SU-DHL-6 (cell line): ENCODE data around the gene CES4A.
"Not testable (repeated sequence)": the region's sequence is repeated elsewhere in the genome, so short reads cannot be mapped to it uniquely, and the experiment has no call there.

Experiments
- H2AFZ ChIP-seq: fragments of 200-600 bp; sonication (generic); 2 replicates; pipeline ENCODE4 v1.6.1; 2014; ENCODE audit warnings: low read depth, mild to moderate bottlenecking, moderate library complexity, mixed read lengths, antibody characterized with exemption, low read length; ENCODE audit not compliant: severe bottlenecking
- H3F3A ChIP-seq: fragments of 200-600 bp; shearing (Covaris generic); 2 replicates; pipeline ENCODE4 v1.6.0; 2016; ENCODE audit warnings: antibody characterized with exemption, mild to moderate bottlenecking; ENCODE audit not compliant: insufficient read depth
- H3K27ac ChIP-seq: fragments of 200-600 bp; sonication (generic); 2 replicates; pipeline ENCODE4 v1.5.1; 2016; ENCODE audit warnings: low read depth, mild to moderate bottlenecking, low read length, moderate library complexity, mixed read lengths
- H3K27me3 ChIP-seq: fragments of 200-600 bp; sonication (generic), shearing (Covaris generic); 2 replicates; pipeline ENCODE4 v1.6.0; 2014; ENCODE audit warnings: mild to moderate bottlenecking, low read length
- H3K36me3 ChIP-seq: fragments of 200-600 bp; sonication (generic); 2 replicates; pipeline ENCODE4 v1.6.1; 2014; ENCODE audit warnings: mild to moderate bottlenecking, low read length, mixed read lengths
- H3K4me2 ChIP-seq: fragments of 300-600, 200-600 bp; shearing (Covaris generic), sonication (generic); 2 replicates; pipeline ENCODE4 v1.6.0; 2014; ENCODE audit warnings: low read length, low read depth, mild to moderate bottlenecking; ENCODE audit not compliant: poor library complexity, severe bottlenecking
- H3K4me3 ChIP-seq: fragments of 200-600 bp; sonication (generic); 2 replicates; pipeline ENCODE4 v1.5.1; 2014; ENCODE audit warnings: antibody characterized with exemption, low read length, mild to moderate bottlenecking, mixed read lengths; ENCODE audit not compliant: insufficient read depth, poor library complexity, severe bottlenecking
- H3K79me2 ChIP-seq: fragments of 200-600 bp; sonication (generic); 2 replicates; pipeline ENCODE4 v1.6.1; 2014; ENCODE audit warnings: mild to moderate bottlenecking, low read length, moderate library complexity; ENCODE audit not compliant: insufficient read depth
- H3K9ac ChIP-seq: fragments of 200-600 bp; sonication (generic); 2 replicates; pipeline ENCODE4 v1.7.0; 2014; ENCODE audit warnings: mild to moderate bottlenecking, low read length
- H3K9me2 ChIP-seq: fragments of 200-600 bp; sonication (generic); replicated peaks from 2 replicates; pipeline ENCODE4 v1.6.1; 2014; ENCODE audit warnings: low read length; ENCODE audit not compliant: insufficient read depth
- H3K9me3 ChIP-seq: fragments of 200-600 bp; sonication (generic); 2 replicates; pipeline ENCODE4 v1.6.1; 2014; ENCODE audit warnings: low read length, mixed read lengths; ENCODE audit not compliant: insufficient read depth
- H4K20me1 ChIP-seq: fragments of 200-600 bp; sonication (generic); 2 replicates; pipeline ENCODE4 v1.6.1; 2014; ENCODE audit warnings: low read depth, mild to moderate bottlenecking, antibody characterized with exemption, low read length, moderate library complexity, mixed read lengths
- EZH2phosphoT487 ChIP-seq: fragments of 200-600 bp; sonication (generic), shearing (Covaris generic); conservative IDR thresholded peaks from 2 replicates; pipeline ENCODE4 v1.6.1; 2018; ENCODE audit warnings: mild to moderate bottlenecking, antibody characterized with exemption, low read length, moderate library complexity, mixed read lengths
- TF ChIP-seq, protein P1 (sequence below): fragments of 200-600 bp; sonication (generic); IDR thresholded peaks from one replicate; pipeline ENCODE4 v1.5.1; 2017; ENCODE audit warnings: antibody characterized with exemption, mild to moderate bottlenecking, low read length, moderate library complexity; ENCODE audit not compliant: insufficient read depth, poor library complexity, severe bottlenecking

Gene CES4A

DNA sequence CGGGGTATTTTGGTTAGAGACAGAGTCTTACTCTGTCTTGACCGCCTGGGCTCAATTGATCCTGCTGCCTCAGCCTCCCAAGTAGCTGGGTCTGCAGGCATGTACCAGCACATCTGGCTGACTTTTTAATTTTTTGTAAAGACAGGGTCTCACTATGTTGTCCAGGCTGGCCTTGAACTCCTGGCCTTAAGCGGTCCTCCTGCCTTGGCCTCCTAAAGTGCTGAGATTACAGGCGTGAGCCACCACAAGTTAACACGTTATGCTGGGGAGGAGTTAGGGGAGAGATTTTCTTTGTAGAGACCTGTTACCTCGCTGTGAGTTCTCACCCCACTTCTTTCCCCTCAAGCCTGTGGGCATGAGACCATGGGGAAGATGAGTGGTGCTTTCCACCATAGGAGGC lies 1.8 kb upstream of the CES4A start:
- Histone ChIP-seq H3F3A (no peaks in the 10 kb centered on the region), H3K4me3 (no peak overlapping the region), H3K36me3 (no peaks in the 10 kb centered on the region), H2AFZ (no peak overlapping the region), H3K79me2 (no peaks in the 10 kb centered on the region), H3K9me3 (no peaks in the 10 kb centered on the region), H3K9me2 (no peaks in the 10 kb centered on the region), H3K9ac (no peak overlapping the region), H3K27me3 (no peaks in the 10 kb centered on the region), H3K4me2 (no peak overlapping the region), H4K20me1 (no peaks in the 10 kb centered on the region), H3K27ac (no peak overlapping the region)
- TF ChIP-seq, protein P1, sequence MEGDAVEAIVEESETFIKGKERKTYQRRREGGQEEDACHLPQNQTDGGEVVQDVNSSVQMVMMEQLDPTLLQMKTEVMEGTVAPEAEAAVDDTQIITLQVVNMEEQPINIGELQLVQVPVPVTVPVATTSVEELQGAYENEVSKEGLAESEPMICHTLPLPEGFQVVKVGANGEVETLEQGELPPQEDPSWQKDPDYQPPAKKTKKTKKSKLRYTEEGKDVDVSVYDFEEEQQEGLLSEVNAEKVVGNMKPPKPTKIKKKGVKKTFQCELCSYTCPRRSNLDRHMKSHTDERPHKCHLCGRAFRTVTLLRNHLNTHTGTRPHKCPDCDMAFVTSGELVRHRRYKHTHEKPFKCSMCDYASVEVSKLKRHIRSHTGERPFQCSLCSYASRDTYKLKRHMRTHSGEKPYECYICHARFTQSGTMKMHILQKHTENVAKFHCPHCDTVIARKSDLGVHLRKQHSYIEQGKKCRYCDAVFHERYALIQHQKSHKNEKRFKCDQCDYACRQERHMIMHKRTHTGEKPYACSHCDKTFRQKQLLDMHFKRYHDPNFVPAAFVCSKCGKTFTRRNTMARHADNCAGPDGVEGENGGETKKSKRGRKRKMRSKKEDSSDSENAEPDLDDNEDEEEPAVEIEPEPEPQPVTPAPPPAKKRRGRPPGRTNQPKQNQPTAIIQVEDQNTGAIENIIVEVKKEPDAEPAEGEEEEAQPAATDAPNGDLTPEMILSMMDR: no peak
- no peak for TF ChIP-seq EZH2phosphoT487

- no peak overlapping the region for H3K4me2 ChIP-seq
- no peak overlapping the region for H3K4me3 ChIP-seq
- no peaks in the 10 kb centered on the region for H3K27me3 ChIP-seq
- TF ChIP-seq, protein P1: no peak
- no peak for TF ChIP-seq EZH2phosphoT487
- H4K20me1 ChIP-seq: no peaks in the 10 kb centered on the region
- no peaks in the 10 kb centered on the region for H3K9me3 ChIP-seq
- H3F3A ChIP-seq: no peaks in the 10 kb centered on the region
- H3K9me2 ChIP-seq: no peaks in the 10 kb centered on the region
- no peak overlapping the region for H2AFZ ChIP-seq
- no peaks in the 10 kb centered on the region for H3K36me3 ChIP-seq
- no peak overlapping the region for H3K27ac ChIP-seq
- no peak overlapping the region for H3K9ac ChIP-seq
- no peaks in the 10 kb centered on the region for H3K79me2 ChIP-seq
Measured at GRCh38 chr16:66991545-66992077, 3.2 kb downstream of the CES4A start.

DNA sequence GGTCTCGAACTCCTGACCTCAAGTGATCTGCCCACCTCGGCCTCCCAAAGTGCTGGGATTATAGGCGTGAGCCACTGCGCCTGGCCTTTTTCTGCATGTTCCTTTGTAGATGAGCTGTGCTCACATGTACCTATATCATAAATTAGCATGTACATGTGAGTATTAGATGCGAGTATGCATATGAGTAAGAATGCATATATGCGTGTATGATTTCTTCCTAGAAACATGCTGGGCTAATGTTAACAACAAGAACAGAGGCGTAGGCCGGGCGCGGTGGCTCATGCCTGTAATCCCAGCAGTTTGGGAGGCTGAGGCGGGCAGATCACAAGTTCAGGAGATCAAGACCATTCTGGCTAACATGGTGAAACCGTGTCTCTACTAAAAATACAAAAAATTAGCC lies 5.2 kb downstream of the CES4A start:
- not testable (repeated sequence) for H3K9me2 ChIP-seq, H3K27ac ChIP-seq, H3K79me2 ChIP-seq, H3K4me3 ChIP-seq, H3K27me3 ChIP-seq, H3K9me3 ChIP-seq, H4K20me1 ChIP-seq, H3K4me2 ChIP-seq, H3K9ac ChIP-seq, H2AFZ ChIP-seq, H3F3A ChIP-seq, H3K36me3 ChIP-seq

DNA sequence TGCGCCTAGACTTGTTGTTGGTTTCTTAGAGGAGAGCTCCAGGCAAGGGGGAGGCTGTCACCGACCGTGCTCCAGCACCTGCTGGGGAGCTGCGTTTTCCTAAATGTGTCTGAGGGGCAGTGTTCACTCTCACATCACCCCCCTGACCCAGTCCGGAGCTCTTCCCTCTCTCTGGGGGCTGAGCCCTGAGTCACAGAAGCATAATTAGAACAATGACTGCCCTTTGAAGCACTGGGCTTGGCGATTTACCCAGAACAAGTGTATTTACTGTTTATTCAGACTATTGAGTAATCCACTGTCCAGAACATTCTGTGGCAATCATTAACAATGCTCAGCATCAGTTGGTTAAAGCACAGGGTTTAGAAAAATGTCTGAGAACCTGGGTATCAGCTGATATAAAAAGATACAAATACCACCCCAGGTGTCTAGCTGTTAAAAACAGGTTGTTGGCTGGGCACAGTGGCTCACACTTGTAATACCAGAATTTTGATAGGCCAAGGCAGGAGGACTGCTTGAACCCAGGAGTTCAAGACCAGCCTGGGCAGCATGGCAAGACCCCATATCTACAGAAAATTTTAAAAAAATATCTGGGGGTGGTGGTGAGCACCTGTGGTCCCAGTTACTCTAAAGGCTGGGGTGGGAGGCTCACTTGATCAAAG lies 8.1 kb downstream of the CES4A start:
- Histone ChIP-seq H3K27me3 (no peaks in the 10 kb centered on the region), H3K9me3 (no peaks in the 10 kb centered on the region), H3K4me3 (no peak overlapping the region), H4K20me1 (no peaks in the 10 kb centered on the region; the same call in 1 of the 2 replicates), H3K9me2 (no peaks in the 10 kb centered on the region), H2AFZ (no peak overlapping the region), H3K27ac (no peak overlapping the region), H3K4me2 (no peak overlapping the region), H3K79me2 (no peaks in the 10 kb centered on the region), H3K36me3 (no peaks in the 10 kb centered on the region), H3F3A (no peaks in the 10 kb centered on the region), H3K9ac (no peak overlapping the region)
- TF ChIP-seq, protein P1: no peak
- TF ChIP-seq EZH2phosphoT487: no peak
